ENCODE results near the gene TTLL11. TPM values are rescaled to one million over a fixed set of nuclear protein-coding genes. Genes with fewer than 3 reads are reported as not detected.

The TTLL11 gene
- polyA plus RNA-seq, 1 of the 3 experiments (the other 2 are of a cell fraction) = 6.8 TPM

DNA sequence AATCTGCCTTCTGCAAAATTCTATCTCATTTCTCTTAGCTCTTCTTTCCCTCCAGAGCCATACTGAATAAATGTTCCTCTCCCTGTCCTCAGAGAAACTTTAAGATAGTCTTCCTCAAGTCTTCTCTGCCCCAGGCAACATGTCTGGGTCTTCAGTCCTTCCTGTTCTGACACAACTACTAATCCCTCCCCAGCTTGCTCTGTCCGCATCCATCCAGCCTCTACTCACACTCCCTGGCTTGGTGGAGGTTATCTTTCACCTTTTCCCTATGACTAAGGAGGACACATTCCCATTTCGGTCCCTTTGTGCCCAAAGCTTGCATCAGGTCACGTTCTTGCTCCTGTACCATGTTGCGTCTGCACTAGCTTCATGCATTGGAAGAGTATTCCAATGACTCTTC is 143.3 kb downstream of the TTLL11 start:
- POLR2A ChIA-PET = no interaction called here
- no peak for TF ChIP-seq TEAD4 (IDR thresholded peaks at IDR 0.05; ENCODE audit: borderline replicate concordance, insufficient read depth)
- TF ChIP-seq, protein P1, sequence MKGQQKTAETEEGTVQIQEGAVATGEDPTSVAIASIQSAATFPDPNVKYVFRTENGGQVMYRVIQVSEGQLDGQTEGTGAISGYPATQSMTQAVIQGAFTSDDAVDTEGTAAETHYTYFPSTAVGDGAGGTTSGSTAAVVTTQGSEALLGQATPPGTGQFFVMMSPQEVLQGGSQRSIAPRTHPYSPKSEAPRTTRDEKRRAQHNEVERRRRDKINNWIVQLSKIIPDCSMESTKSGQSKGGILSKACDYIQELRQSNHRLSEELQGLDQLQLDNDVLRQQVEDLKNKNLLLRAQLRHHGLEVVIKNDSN (IDR thresholded peaks at IDR 0.05; ENCODE audit: borderline replicate concordance, low read depth) = no peak
- TF ChIP-seq, protein P2, sequence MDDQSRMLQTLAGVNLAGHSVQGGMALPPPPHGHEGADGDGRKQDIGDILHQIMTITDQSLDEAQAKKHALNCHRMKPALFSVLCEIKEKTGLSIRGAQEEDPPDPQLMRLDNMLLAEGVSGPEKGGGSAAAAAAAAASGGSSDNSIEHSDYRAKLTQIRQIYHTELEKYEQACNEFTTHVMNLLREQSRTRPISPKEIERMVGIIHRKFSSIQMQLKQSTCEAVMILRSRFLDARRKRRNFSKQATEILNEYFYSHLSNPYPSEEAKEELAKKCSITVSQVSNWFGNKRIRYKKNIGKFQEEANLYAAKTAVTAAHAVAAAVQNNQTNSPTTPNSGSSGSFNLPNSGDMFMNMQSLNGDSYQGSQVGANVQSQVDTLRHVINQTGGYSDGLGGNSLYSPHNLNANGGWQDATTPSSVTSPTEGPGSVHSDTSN (IDR thresholded peaks at IDR 0.05) = no peak
- TF ChIP-seq RXRA (IDR thresholded peaks at IDR 0.05; ENCODE audit: borderline replicate concordance, low read depth) = no peak
- no peak for TF ChIP-seq JUND (IDR thresholded peaks at IDR 0.05)
- TF ChIP-seq EP300 (IDR thresholded peaks at IDR 0.05; ENCODE audit: borderline replicate concordance in 1 of 2, low read depth in 1 of 2, low read length in 1 of 2) = no peak
- no peak for TF ChIP-seq TCF12 (IDR thresholded peaks at IDR 0.05)
- TF ChIP-seq MEF2A (IDR thresholded peaks at IDR 0.05; ENCODE audit: borderline replicate concordance, low read depth) = no peak
- TF ChIP-seq POLR2AphosphoS5 (IDR thresholded peaks at IDR 0.05; ENCODE audit: low read depth, low read length) = no peak
- TF ChIP-seq FOXJ3 (CRISPR knock-in tag; IDR thresholded peaks at IDR 0.05) = no peak
- no peak for TF ChIP-seq NRF1 (IDR thresholded peaks at IDR 0.05; ENCODE audit: low read depth, low read length)
- no peak for TF ChIP-seq YY1 (IDR thresholded peaks at IDR 0.05; ENCODE audit: low read depth)
- TF ChIP-seq EZH2phosphoT487 (IDR thresholded peaks at IDR 0.05; ENCODE audit: borderline replicate concordance, low read depth) = no peak
- no peak for TF ChIP-seq ZBTB33 (IDR thresholded peaks at IDR 0.05; ENCODE audit: borderline replicate concordance, low read depth)
- no peak for TF ChIP-seq USF2 (IDR thresholded peaks at IDR 0.05; ENCODE audit: borderline replicate concordance, low read depth, low read length)
- 94% methylated on average over 4 of the region's 4 CpGs for WGBS (ENCODE audit: low lambda C conversion rate)
- Histone ChIP-seq H3K79me2 (ENCODE audit: insufficient read depth) (peaks cover 84% of the 10 kb centered on the region), H2AFZ (ENCODE audit: low read depth) (no peak overlapping the region), H3F3A (replicated peaks; ENCODE audit: insufficient read depth) (peaks cover 19% of the 10 kb centered on the region), H3K27me3 (ENCODE audit: insufficient read depth) (no peaks in the 10 kb centered on the region), H3K4me1 (ENCODE audit: control insufficient read depth in 1 of 2, insufficient read depth in 2 of 2, low read depth in 1 of 2, low read length in 1 of 2) (peaks cover 8 to 25% of the 10 kb centered on the region in 2 experiments), H3K4me3 (ENCODE audit: low read depth in 2 of 2, low read length in 1 of 2) (no peak overlapping the region), H3K36me3 (replicated peaks in 1 of 2; ENCODE audit: control insufficient read depth in 1 of 2, insufficient read depth in 2 of 2, low read length in 1 of 2) (no peaks in the 10 kb centered on the region), H4K20me1 (ENCODE audit: insufficient read depth) (no peaks in the 10 kb centered on the region), H3K9me3 (no peaks in the 10 kb centered on the region), H3K9me2 (no peaks in the 10 kb centered on the region), H3K27ac (ENCODE audit: low read depth in 2 of 2, low read length in 1 of 2) (no peak overlapping the region), H3K9ac (no peak overlapping the region), H3K4me2 (no peak overlapping the region)
- DNase-seq = no peak
- CTCF ChIA-PET = interaction anchor here (0.8 kb wide), 1 partner anchor 56 kb away, joined by 3 read pairs; no protein-coding TSS in a partner anchor

All from SK-N-SH (cell line).